ENCODE measurements around the gene OCA2.

- TF ChIP-seq CTCF (IDR thresholded peaks at IDR 0.05; ENCODE audit: low read length) (no peak), EZH2 (IDR thresholded peaks at IDR 0.05; ENCODE audit: borderline replicate concordance, low read length) (no peak)
These were observed 48.7 kb upstream of the OCA2 start for GRCh38 chr15:28147801-28148200.
